Measurements from ENCODE around the gene ERICH4.
A peak's percentile ranks its signal among the peaks of the same experiment; 100 is the strongest.
"Not testable (repeated sequence)": the region's sequence is repeated elsewhere in the genome, so short reads cannot be mapped to it uniquely, and the experiment has no call there.

The ERICH4 gene

GRCh38 chr19:41415154-41415571 is 27.8 kb upstream of the ERICH4 start:
- DNase-seq = peak; percentile 85

GRCh38 chr19:41416194-41416674 is 26.7 kb upstream of the ERICH4 start:
- peak; percentile 78 for DNase-seq

- DNase-seq = no peak
These were observed 22.7 kb upstream of the ERICH4 start for GRCh38 chr19:41420101-41420880.

DNA sequence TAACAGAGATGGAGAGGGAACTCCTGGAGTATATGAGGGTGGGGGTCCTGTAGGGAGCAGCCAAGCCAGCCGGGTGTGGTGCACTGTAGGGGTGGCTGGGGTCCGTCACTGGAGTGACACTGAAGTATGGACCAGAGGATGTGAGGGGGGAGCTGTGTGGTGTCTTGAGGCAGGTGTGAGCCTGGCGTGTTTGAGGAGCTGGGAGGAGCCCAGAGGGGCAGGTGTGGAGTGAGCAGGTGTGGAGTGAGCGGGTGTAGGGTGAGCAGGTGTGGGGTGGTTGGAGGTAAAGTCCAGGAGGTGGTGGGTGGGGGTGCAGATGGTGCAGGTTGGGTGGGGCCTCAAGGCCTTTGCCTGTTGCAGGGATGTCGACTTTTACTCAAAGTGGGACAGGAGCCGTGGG is 21.6 kb upstream of the ERICH4 start:
- DNase-seq = peak; percentile 90

- DNase-seq = no peak
These were observed 21.0 kb upstream of the ERICH4 start for GRCh38 chr19:41421973-41422372.

DNA sequence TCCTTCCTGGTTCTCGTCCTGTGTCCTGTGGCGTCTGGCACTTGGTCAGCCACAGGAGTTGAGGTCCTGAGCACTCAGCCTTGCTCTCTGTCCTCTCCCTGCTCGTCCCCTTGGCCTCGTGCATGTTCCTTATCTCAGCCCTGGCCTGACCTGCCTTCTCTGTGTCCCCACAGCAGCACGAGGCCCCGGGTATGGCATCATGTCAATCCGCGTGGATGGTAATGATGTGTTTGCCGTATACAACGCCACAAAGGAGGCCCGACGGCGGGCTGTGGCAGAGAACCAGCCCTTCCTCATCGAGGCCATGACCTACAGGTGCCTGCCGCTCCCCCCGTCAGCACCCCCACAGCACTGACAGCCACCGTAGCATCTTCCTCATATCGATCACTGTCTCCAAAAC is 20.5 kb upstream of the ERICH4 start:
- DNase-seq = no peak

- DNase-seq = no peak
These were observed 20.0 kb upstream of the ERICH4 start for GRCh38 chr19:41422955-41423354.

GRCh38 chr19:41424335-41425173 is 18.4 kb upstream of the ERICH4 start:
- no peak for DNase-seq

GRCh38 chr19:41425174-41426115 is 17.5 kb upstream of the ERICH4 start:
- no peak for DNase-seq

- no peak for DNase-seq
These were observed 16.7 kb upstream of the ERICH4 start for GRCh38 chr19:41426116-41426841.

- DNase-seq = peak; percentile 95
These were observed 15.9 kb upstream of the ERICH4 start, which contains the start of gene B3GNT8 for GRCh38 chr19:41426952-41427646. B3GNT8 (minus strand) TSS chr19:41427374; CDS start chr19:41426778, 596 bp downstream.

DNA sequence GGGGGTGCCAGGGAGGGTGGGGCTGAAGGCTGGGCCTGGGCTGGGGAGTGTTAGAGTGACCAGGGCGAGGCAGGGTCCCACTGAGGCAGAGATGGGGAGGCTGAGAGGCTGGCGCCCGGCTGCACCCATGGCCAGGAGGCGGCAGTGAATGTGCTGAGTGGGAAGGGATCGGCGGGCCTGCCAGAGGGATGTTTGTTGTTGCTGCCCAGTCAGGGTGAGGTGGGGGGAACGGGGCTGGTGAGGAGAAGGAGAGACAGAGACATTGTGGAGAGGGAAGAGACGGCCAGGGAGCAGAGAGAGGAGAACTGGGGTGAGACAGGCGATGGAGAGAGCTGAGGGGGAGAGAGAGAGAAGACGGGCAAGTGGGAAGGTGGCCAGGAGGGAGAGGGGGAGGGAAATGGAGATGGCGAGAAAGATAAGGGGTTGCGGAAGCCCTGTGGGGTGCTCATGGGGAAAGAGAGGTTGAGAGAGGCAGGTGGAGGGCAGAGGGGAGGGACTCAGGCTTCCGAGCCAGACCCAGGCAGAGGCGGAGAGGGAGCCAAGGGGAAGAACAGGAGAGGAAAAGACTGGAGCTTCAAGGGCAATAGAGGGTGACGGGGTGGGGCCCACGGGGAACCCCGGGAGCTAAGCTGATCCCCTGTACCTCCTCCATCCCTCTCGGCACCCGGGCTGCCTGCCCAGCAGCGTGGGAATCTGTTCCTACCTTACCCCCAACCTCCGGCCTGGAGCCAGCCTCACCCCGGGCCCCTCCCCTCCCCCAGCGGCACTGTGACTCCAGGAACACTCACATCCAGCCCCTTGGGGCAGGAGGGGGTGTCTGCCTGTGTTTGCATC is 15.1 kb upstream of the ERICH4 start:
- peak; percentile 59 for DNase-seq

- DNase-seq = no peak
These were observed 14.5 kb upstream of the ERICH4 start for GRCh38 chr19:41428481-41428859.

- DNase-seq = no peak
These were observed 12.0 kb upstream of the ERICH4 start for GRCh38 chr19:41430922-41431321.

GRCh38 chr19:41431426-41432386 is 11.2 kb upstream of the ERICH4 start:
- no peak for DNase-seq

DNA sequence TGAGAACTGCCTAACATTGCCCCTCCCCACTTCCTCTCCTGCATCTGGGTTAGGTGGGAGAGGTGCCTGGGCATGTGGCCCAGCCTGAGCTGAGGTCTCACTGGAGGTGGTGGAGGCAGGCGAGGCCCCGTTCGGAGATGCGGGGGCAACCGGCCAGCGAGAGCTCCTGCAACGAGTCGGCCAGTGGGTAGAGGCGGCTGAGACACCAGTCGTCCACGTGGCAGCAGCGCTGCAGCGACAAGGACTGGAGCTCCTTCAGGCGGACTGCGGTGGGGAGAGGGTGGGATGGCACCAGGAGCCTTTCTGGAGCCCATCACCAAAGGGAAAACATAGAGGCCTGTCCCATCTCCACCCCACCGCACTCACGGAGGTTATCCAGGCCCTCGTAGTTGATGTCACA is 9.8 kb upstream of the ERICH4 start:
- no peak for DNase-seq

- no peak for DNase-seq
These were observed 8.5 kb upstream of the ERICH4 start for GRCh38 chr19:41434450-41434849.

DNA sequence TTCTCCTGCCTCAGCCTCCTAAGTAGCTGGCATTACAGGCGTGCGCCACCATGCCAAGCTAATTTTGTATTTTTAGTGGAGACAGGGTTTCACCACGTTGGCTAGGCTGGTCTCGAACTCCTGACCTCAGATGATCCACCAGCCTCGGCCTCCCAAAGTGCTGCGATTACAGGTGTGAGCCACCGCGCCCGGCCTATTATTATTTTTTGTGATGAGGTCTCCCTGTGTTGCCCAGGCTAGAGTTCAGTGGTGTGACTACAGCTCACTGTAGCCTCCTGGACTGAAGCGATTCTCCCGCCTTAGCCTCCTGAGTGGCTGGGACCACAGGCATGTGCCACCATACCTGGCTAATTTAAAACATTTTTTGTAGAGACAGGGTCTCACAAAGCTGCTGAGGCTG is 7.6 kb upstream of the ERICH4 start:
- not testable (repeated sequence) for DNase-seq
